Erythroblast (primary cell): ENCODE results near the gene LYZL1.
"Not testable (repeated sequence)": the region's sequence is repeated elsewhere in the genome, so short reads cannot be mapped to it uniquely, and the experiment has no call there.

Experiments
- DNase-seq, 2 experiments: peaks; one replicate each; lab custom pipeline; 2025; lab: John Stamatoyannopoulos, UW
- GATA1 ChIP-seq: IDR thresholded peaks from 2 replicates; pipeline ENCODE4 v1.6.1; 2011; ENCODE audit warnings: low read depth, mild to moderate bottlenecking, control low read depth, low read length, moderate library complexity
- POLR2A ChIP-seq: IDR thresholded peaks from 2 replicates; pipeline ENCODE4 v1.6.1; 2011; ENCODE audit warnings: mild to moderate bottlenecking, low read length

LYZL1 gene

DNA sequence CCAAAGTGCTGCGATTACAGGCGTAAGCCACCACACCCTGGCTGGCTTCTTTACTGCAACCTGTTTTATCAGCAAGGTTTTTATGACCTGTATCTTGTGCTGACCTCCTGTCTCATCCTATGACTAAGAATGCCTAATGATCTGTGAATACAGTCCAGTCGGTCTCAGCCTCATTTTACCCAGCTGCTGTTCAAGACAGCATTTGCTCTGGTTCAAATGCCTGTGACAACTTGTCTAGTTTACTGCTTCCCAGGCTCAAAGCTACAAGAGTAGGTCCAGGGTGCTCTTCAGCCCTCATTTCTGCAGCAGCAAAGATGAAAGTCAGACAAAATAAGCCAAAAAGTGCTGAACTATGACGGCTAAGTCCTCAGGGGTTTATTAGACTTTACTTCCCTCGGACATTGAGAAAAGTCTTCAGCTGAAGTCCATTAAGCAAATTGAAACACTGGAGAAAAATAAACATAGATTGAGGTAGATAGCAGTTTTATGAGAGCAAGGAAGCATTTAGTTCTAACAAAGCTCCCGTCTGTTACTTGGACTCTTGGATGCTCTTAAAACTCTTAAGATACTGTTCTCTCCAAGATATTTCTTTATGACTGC, 12.5 kb upstream of the LYZL1 start:
- DNase-seq: no peak
- TF ChIP-seq POLR2A: no peak
- no peak for TF ChIP-seq GATA1

DNA sequence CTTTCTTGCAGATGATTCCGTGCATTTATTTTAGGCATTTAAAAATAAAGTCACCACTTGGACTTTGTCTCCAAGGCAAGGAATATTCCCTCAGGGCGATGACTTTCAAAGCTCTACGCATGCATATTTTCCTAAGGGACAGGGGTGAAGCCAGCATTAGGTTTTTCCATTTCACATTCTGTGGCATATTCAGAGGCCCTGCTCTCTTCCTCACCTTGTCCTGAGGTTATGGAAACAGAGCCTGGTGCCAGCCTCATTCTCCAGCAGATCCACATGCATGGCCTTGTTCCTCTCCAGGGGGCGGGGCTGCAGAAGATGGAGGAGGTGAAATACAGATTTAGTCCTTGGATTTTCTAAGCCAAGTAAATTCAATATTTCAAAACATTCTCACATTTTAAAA, 11.6 kb upstream of the LYZL1 start:
- TF ChIP-seq GATA1 (no peak), POLR2A (no peak)
- no peak for DNase-seq

- TF ChIP-seq GATA1 (no peak), POLR2A (no peak)
- no peak for DNase-seq
These were observed 8.9 kb upstream of the LYZL1 start for GRCh38 chr10:29279779-29280487.

DNA sequence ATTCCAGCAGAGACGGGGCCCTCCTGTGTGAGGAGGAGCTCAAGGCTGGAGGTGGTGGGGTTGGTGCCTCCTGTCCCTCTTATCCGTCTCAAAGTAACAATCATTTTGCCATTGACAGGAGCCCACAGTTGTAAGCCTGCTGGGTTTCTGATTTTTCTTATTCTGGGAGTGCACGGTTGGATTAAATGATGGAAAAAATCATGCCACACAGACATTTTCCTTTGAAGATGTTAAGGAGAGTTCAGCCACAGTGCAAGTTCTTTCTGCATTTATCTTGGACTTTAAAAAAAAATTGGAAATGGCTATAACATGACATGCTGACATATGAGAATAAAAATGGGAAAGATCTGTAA, 8.4 kb upstream of the LYZL1 start:
- TF ChIP-seq GATA1 (no peak), POLR2A (no peak)
- no peak for DNase-seq

DNA sequence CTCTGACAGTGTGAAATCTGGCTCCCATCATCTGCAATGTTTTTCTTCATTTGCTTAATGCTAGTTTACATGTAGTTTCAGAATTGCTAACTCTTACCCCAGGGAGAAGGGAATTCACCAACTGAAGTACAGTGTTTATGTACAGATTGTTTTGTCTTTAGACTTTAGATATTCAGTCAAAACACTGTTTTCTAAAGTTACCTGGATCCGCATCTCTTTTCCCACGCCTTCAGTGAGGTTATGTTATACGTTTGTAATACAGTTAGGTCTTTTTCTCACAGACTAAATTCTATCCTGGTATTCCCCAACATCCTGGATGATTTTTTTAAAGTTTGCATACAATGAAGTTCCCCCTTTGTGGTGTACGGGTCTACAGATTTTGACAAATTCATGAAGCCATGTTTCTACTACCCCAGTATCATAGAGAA, 3.2 kb upstream of the LYZL1 start:
- TF ChIP-seq POLR2A: no peak
- TF ChIP-seq GATA1: no peak
- no peak for DNase-seq

DNA sequence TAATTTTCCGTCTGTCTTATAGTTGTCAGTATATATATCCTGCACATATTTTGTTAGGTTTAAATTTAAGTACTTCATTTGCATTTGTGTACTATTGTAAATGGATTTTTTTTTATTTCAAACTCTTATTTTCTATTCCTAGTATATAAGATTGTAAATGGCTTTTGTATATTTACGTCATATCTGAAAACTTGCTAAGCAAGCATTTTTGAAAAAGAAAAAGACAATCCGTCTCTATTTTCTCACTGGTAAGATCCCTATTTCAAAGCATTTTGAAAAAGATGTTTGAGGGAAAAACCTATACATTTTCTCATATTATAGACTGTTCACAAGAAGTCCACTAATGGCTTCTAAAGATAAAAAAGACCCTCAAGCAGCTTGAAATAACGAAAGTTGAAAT, 1.2 kb upstream of the LYZL1 start:
- TF ChIP-seq POLR2A (no peak), GATA1 (no peak)

GRCh38 chr10:29291561-29291960, 2.7 kb downstream of the LYZL1 start:
- not testable (repeated sequence) for DNase-seq

More for the DNA sequence above, 1.2 kb upstream of the LYZL1 start:
- DNase-seq: no peak

DNA sequence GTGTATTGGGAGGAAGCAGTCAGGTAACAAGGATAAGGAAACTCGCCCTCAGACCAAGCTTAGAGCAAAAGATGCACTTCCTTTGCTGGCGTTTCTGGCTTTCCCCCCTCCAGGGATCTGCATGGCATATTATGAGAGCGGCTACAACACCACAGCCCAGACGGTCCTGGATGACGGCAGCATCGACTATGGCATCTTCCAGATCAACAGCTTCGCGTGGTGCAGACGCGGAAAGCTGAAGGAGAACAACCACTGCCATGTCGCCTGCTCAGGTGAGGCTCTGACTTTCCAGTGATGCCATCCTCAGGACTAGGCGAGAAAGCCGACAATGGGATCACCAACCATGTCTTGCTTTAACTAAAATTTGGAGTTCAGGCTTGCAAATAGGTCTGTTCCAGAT, 3.5 kb downstream of the LYZL1 start:
- DNase-seq: not testable (repeated sequence)

- TF ChIP-seq GATA1 (no peak), POLR2A (no peak)
- DNase-seq: no peak
These were observed 6.9 kb downstream of the LYZL1 start for GRCh38 chr10:29295813-29296212.

GRCh38 chr10:29297678-29298077, 8.8 kb downstream of the LYZL1 start:
- TF ChIP-seq POLR2A (no peak), GATA1 (no peak)
- no peak for DNase-seq

- no peak for TF ChIP-seq GATA1
- no peak for DNase-seq
These were observed 12.6 kb downstream of the LYZL1 start for GRCh38 chr10:29301359-29301910.

GRCh38 chr10:29302499-29302898, 13.6 kb downstream of the LYZL1 start:
- no peak for TF ChIP-seq POLR2A
- no peak for DNase-seq

DNA sequence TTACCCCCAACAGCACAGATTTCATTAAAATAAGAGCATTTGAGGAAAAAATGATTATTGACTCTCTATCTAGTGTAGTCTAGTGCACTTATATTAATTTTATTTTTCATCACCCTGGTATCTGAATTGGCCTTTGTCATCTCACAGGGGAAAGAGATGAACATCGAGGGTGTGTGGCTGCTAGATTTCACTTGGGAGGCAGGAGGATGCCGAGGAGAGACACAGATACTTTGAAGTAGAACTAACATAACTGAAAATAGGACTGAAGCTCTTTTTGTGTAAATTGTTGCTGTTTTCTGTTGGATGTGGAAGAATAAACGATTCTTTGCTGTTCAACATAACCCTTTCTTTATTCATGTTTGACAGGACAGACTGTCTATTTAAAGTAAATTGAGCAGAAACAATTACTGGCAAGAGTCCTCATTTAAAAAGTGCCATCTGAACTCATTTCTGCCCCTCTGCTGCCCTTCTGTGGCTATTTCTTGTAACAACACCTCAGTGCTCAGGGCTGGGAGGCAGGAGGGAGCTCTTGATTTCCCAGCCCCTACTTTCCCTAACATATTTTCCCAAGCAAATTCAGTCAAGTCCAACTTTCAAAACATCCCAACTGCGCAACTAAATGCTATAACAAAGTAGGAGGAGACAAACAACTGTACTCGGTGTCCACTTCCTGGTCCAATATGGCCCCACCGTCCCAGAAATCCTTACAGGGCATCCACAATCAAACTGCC, 15.6 kb downstream of the LYZL1 start:
- peak; percentile 35 to 67 for DNase-seq
- TF ChIP-seq POLR2A (no peak), GATA1 (no peak)

GRCh38 chr10:29304995-29305335, 16.1 kb downstream of the LYZL1 start:
- no peak for TF ChIP-seq POLR2A
- no peak for TF ChIP-seq GATA1

More at GRCh38 chr10:29304995-29305335, 16.1 kb downstream of the LYZL1 start:
- no peak for DNase-seq
